HEK293T (cell line): ENCODE results near the gene AGO1.

Experiments
- BHLHE40 ChIP-seq: fragments of 450-650 bp; IDR thresholded peaks from 2 replicates; pipeline ENCODE4 v1.6.1; 2016; ENCODE audit warnings: mild to moderate bottlenecking, moderate library complexity, borderline replicate concordance
- FOXK2 ChIP-seq: fragments of 450-650 bp; IDR thresholded peaks from 2 replicates; pipeline ENCODE4 v1.6.1; 2016; ENCODE audit warnings: mild to moderate bottlenecking
- FOXM1 ChIP-seq: fragments of 450-650 bp; IDR thresholded peaks from 2 replicates; pipeline ENCODE4 v1.6.1; 2017; ENCODE audit warnings: mild to moderate bottlenecking, borderline replicate concordance
- NFRKB ChIP-seq: fragments of 450-650 bp; IDR thresholded peaks from 2 replicates; pipeline ENCODE4 v1.6.1; 2016; ENCODE audit warnings: mild to moderate bottlenecking, moderate library complexity
- SP1 ChIP-seq: fragments of 450-650 bp; IDR thresholded peaks from 2 replicates; pipeline ENCODE4 v1.6.1; 2017
- SUZ12 ChIP-seq: fragments of 450-650 bp; IDR thresholded peaks from 2 replicates; pipeline ENCODE4 v1.6.1; 2016; ENCODE audit warnings: mild to moderate bottlenecking
- TARDBP ChIP-seq: fragments of 450-650 bp; IDR thresholded peaks from 2 replicates; pipeline ENCODE4 v1.6.1; 2016
- ZNF384 ChIP-seq: fragments of 450-650 bp; IDR thresholded peaks from 2 replicates; pipeline ENCODE4 v1.6.1; 2016
- TF ChIP-seq, protein P1 (sequence below): fragments of 450-650 bp; IDR thresholded peaks from 2 replicates; pipeline ENCODE4 v1.6.1; 2016

DNA sequence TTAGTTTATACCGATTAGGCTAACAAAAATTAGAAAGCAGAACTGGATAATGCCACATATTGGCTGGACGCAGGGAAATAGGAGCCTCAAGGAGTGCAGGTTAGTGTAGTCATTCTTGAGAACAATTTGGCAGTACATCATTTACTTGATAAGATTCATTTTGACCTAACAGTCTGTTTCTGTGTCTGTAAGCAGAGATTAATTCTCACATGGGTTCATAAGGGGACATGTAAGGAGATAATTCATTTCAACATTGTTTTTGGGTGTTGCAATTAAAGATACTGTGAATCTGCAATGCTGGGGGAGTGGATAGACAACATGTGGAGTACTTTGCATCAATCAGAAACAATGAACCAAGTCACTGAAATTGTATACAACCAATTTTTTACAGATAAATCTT, 79.9 kb downstream of the AGO1 start:
- TF ChIP-seq ZNF384 (no peak), NFRKB (no peak), BHLHE40 (no peak), SP1 (no peak), TARDBP (no peak), FOXK2 (no peak), SUZ12 (no peak), FOXM1 (no peak)
- TF ChIP-seq, protein P1, sequence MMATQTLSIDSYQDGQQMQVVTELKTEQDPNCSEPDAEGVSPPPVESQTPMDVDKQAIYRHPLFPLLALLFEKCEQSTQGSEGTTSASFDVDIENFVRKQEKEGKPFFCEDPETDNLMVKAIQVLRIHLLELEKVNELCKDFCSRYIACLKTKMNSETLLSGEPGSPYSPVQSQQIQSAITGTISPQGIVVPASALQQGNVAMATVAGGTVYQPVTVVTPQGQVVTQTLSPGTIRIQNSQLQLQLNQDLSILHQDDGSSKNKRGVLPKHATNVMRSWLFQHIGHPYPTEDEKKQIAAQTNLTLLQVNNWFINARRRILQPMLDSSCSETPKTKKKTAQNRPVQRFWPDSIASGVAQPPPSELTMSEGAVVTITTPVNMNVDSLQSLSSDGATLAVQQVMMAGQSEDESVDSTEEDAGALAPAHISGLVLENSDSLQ, result no peak
